HepG2 (cell line): ENCODE measurements around the gene TAGLN2. TPM values are rescaled to one million over a fixed set of nuclear protein-coding genes. Genes with fewer than 3 reads are reported as not detected.

Experiments
- IRX3 ChIP-seq: sonication (generic); formaldehyde crosslinking; IDR thresholded peaks from 2 replicates; pipeline ENCODE4 v1.8.1; 2023; ENCODE audit warnings: mild to moderate bottlenecking, low read depth, missing genetic modification reagents, borderline replicate concordance
- NFYB ChIP-seq: sonication (generic); formaldehyde crosslinking; IDR thresholded peaks from 2 replicates; pipeline ENCODE4 v1.4.0; 2020; ENCODE audit warnings: missing genetic modification reagents
- SAP130 ChIP-seq: IDR thresholded peaks from 2 replicates; pipeline ENCODE4 v1.6.1; 2016; ENCODE audit warnings: low read depth
- TOPORS ChIP-seq: sonication (generic); formaldehyde crosslinking; IDR thresholded peaks from 2 replicates; pipeline ENCODE4 v1.8.0; 2023; ENCODE audit warnings: mild to moderate bottlenecking, missing genetic modification reagents
- ZBTB7B ChIP-seq: sonication (generic); formaldehyde crosslinking; IDR thresholded peaks from 2 replicates; pipeline ENCODE4 v1.4.0; 2020; ENCODE audit warnings: missing genetic modification reagents
- ZMYM4 ChIP-seq: sonication (generic); formaldehyde crosslinking; IDR thresholded peaks from 2 replicates; pipeline ENCODE4 v1.8.1; 2023; ENCODE audit warnings: mild to moderate bottlenecking, missing genetic modification reagents
- ZNF264 ChIP-seq: sonication (generic); formaldehyde crosslinking; IDR thresholded peaks from 2 replicates; pipeline ENCODE4 v1.4.0; 2020; ENCODE audit warnings: missing genetic modification reagents
- ZNF318 ChIP-seq: sonication (generic); formaldehyde crosslinking; IDR thresholded peaks from 2 replicates; pipeline ENCODE4 v1.4.0; 2020; ENCODE audit warnings: mild to moderate bottlenecking, missing genetic modification reagents
- ZNF574 ChIP-seq: sonication (generic); formaldehyde crosslinking; IDR thresholded peaks from 2 replicates; pipeline ENCODE4 v1.4.0; 2020; ENCODE audit warnings: missing genetic modification reagents
- ZNF768 ChIP-seq: sonication (generic); formaldehyde crosslinking; IDR thresholded peaks from 2 replicates; pipeline ENCODE4 v1.4.0; 2020; ENCODE audit warnings: missing genetic modification reagents
- polyA plus RNA-seq, 8 experiments: library from polyadenylated mRNA; depleted of rRNA in 3 of 8; stranded (reverse) in 7 of 8; unstranded in 1 of 8; fragments of >200 nt; fragmentation: Illumina TruSeq in 4 of 8; extraction: Trizol in 4 of 8; gene quantifications; 2 replicates each; pipeline versions ENCODE4 v1.2.1 to v1.2.3, GENCODE V29; 2011 to 2016; ENCODE audit warnings: low read depth in 4 of 8, missing spikeins in 1 of 8, mixed read lengths in 1 of 8; ENCODE audit not compliant: insufficient read depth in 1 of 8
- total RNA-seq, 5 experiments: library from RNA; depleted of rRNA; stranded (reverse); fragments of >200 nt; fragmentation: Illumina TruSeq; extraction: Trizol; gene quantifications; 2 replicates each; pipeline ENCODE4 v1.2.3, GENCODE V29; 2016; ENCODE audit warnings: low read depth in 1 of 5
- TF ChIP-seq, protein P1 (sequence below): IDR thresholded peaks from 2 replicates; pipeline ENCODE4 v1.4.0; 2020; ENCODE audit warnings: mild to moderate bottlenecking, missing genetic modification reagents
- TF ChIP-seq, protein P2 (sequence below): sonication (generic); formaldehyde crosslinking; IDR thresholded peaks from 2 replicates; pipeline ENCODE4 v1.4.0; 2020; ENCODE audit warnings: missing genetic modification reagents, borderline replicate concordance

The TAGLN2 gene
- total and polyA plus RNA-seq, 2 of the 13 experiments (the other 11 are each of a cell fraction or from before 2014, with no cell fraction given): 6.7 to 17.2 TPM

DNA sequence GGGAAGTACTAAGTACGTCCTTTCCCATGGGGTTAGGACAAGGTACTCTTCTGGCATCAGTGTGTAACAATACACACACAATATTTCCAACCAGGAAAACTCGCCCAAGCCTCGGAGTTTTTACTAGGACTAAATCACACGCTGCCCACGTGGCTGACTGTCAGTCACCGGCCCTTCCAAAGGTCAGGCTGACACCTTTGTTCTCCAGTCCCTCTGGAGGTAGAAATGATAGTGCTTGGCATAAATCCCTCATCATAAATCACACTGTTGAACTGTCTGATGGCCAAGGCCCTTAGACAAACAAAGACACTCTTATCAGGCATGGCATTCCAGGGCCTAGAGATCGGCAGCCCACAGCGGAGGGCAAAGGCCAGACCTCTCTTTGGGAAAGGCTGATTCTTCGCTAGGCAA lies 45.6 kb upstream of the TAGLN2 start (continued):
- TF ChIP-seq ZNF318 (no peak), TOPORS (CRISPR knock-in tag) (no peak), IRX3 (CRISPR knock-in tag) (no peak), SAP130 (CRISPR knock-in tag) (peak; percentile 90), ZBTB7B (0 out of 2 replicates have a peak, but pooled peaks have one; percentile 30), ZNF264 (CRISPR knock-in tag) (no peak), ZNF768 (no peak), NFYB (CRISPR knock-in tag) (no peak), ZNF574 (CRISPR knock-in tag) (no peak), ZMYM4 (CRISPR knock-in tag) (peak; percentile 56; the same call in 1 of the 2 replicates)
- TF ChIP-seq, protein P1, sequence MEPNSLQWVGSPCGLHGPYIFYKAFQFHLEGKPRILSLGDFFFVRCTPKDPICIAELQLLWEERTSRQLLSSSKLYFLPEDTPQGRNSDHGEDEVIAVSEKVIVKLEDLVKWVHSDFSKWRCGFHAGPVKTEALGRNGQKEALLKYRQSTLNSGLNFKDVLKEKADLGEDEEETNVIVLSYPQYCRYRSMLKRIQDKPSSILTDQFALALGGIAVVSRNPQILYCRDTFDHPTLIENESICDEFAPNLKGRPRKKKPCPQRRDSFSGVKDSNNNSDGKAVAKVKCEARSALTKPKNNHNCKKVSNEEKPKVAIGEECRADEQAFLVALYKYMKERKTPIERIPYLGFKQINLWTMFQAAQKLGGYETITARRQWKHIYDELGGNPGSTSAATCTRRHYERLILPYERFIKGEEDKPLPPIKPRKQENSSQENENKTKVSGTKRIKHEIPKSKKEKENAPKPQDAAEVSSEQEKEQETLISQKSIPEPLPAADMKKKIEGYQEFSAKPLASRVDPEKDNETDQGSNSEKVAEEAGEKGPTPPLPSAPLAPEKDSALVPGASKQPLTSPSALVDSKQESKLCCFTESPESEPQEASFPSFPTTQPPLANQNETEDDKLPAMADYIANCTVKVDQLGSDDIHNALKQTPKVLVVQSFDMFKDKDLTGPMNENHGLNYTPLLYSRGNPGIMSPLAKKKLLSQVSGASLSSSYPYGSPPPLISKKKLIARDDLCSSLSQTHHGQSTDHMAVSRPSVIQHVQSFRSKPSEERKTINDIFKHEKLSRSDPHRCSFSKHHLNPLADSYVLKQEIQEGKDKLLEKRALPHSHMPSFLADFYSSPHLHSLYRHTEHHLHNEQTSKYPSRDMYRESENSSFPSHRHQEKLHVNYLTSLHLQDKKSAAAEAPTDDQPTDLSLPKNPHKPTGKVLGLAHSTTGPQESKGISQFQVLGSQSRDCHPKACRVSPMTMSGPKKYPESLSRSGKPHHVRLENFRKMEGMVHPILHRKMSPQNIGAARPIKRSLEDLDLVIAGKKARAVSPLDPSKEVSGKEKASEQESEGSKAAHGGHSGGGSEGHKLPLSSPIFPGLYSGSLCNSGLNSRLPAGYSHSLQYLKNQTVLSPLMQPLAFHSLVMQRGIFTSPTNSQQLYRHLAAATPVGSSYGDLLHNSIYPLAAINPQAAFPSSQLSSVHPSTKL (CRISPR knock-in tag): peak; percentile 93
- TF ChIP-seq, protein P2, sequence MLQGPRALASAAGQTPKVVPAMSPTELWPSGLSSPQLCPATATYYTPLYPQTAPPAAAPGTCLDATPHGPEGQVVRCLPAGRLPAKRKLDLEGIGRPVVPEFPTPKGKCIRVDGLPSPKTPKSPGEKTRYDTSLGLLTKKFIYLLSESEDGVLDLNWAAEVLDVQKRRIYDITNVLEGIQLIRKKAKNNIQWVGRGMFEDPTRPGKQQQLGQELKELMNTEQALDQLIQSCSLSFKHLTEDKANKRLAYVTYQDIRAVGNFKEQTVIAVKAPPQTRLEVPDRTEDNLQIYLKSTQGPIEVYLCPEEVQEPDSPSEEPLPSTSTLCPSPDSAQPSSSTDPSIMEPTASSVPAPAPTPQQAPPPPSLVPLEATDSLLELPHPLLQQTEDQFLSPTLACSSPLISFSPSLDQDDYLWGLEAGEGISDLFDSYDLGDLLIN (CRISPR knock-in tag): no peak
